OCI-LY3 (cell line): ENCODE results near the gene PTPRJ.

ENCODE experiments used
- H2AFZ ChIP-seq: fragments of 200-600, 300-600 bp; shearing (Covaris generic); 2 replicates; pipeline ENCODE4 v1.6.0; 2014; ENCODE audit warnings: antibody characterized with exemption, low read depth, low read length
- H3K27ac ChIP-seq: fragments of 200-600, 300-600 bp; sonication (generic); 2 replicates; pipeline ENCODE4 v1.5.1; 2014; ENCODE audit warnings: mild to moderate bottlenecking, low read length, moderate library complexity, mixed read lengths
- H3K27me3 ChIP-seq: fragments of 200-600, 300-600 bp; sonication (generic); 2 replicates; pipeline ENCODE4 v1.6.1; 2014; ENCODE audit warnings: low read depth, low read length, mixed read lengths
- H3K36me3 ChIP-seq: fragments of 200-600, 300-600 bp; sonication (generic); replicated peaks from 2 replicates; pipeline ENCODE3; 2014; ENCODE audit warnings: low read depth, low read length, mixed read lengths
- H3K4me1 ChIP-seq: fragments of 300-600, 200-600 bp; sonication (generic); 2 replicates; pipeline ENCODE4 v1.6.1; 2014; ENCODE audit warnings: low read length, mixed read lengths
- H3K4me2 ChIP-seq: fragments of 200-600, 300-600 bp; sonication (generic); 2 replicates; pipeline ENCODE4 v1.6.1; 2014; ENCODE audit warnings: low read length, mixed read lengths
- H3K4me3 ChIP-seq: fragments of 300-600, 200-600 bp; sonication (generic); 2 replicates; pipeline ENCODE4 v1.5.1; 2014; ENCODE audit warnings: antibody characterized with exemption, mild to moderate bottlenecking, low read length, moderate library complexity
- H3K79me2 ChIP-seq: fragments of 300-600, 200-600 bp; shearing (Covaris generic); 2 replicates; pipeline ENCODE4 v1.6.1; 2014; ENCODE audit warnings: mild to moderate bottlenecking, low read length, mixed read lengths
- H3K9ac ChIP-seq: fragments of 300-600, 200-600 bp; shearing (Covaris generic); 2 replicates; pipeline ENCODE4 v1.6.0; 2014; ENCODE audit warnings: mild to moderate bottlenecking, low read length, moderate library complexity
- H3K9me3 ChIP-seq: fragments of 200-600, 300-600 bp; shearing (Covaris generic); 2 replicates; pipeline ENCODE4 v1.6.1; 2014; ENCODE audit warnings: low read length, mixed read lengths; ENCODE audit not compliant: insufficient read depth
- H4K20me1 ChIP-seq: fragments of 200-600, 300-600 bp; sonication (generic); 2 replicates; pipeline ENCODE4 v1.6.1; 2016; ENCODE audit warnings: low read length, mixed read lengths; ENCODE audit not compliant: insufficient read depth
- CTCF ChIP-seq: fragments of 200-600, 300-600 bp; sonication (generic); IDR thresholded peaks from 2 replicates; pipeline ENCODE4 v1.5.1; 2014; ENCODE audit warnings: antibody characterized with exemption, low read length, low read depth
- EZH2phosphoT487 ChIP-seq: fragments of 200-600 bp; shearing (Covaris generic); IDR thresholded peaks from 2 replicates; pipeline ENCODE4 v1.6.1; 2018; ENCODE audit warnings: antibody characterized with exemption, mixed run types, low read depth

PTPRJ gene

GRCh38 chr11:48088682-48089050 is 108.3 kb downstream of the PTPRJ start:
- TF ChIP-seq CTCF (no peak), EZH2phosphoT487 (no peak)
- no peak overlapping the region for H3K4me3 ChIP-seq
- peaks cover 50% of the 10 kb centered on the region for H3K4me1 ChIP-seq
- H3K9ac ChIP-seq: no peak overlapping the region
- H3K9me3 ChIP-seq: no peaks in the 10 kb centered on the region
- no peak overlapping the region for H2AFZ ChIP-seq
- no peak overlapping the region for H3K27ac ChIP-seq
- no peak overlapping the region for H3K4me2 ChIP-seq
- peaks cover 92% of the 10 kb centered on the region for H3K79me2 ChIP-seq
- no peaks in the 10 kb centered on the region for H3K27me3 ChIP-seq
- peaks cover 12% of the 10 kb centered on the region for H3K36me3 ChIP-seq
- peaks cover 93% of the 10 kb centered on the region for H4K20me1 ChIP-seq

GRCh38 chr11:48090174-48090573 is 109.8 kb downstream of the PTPRJ start:
- no peak overlapping the region for H3K4me2 ChIP-seq
- H3K9me3 ChIP-seq: no peaks in the 10 kb centered on the region
- peaks cover 5% of the 10 kb centered on the region for H3K36me3 ChIP-seq
- TF ChIP-seq EZH2phosphoT487 (no peak), CTCF (no peak)
- H3K27me3 ChIP-seq: no peaks in the 10 kb centered on the region
- no peak overlapping the region for H3K4me3 ChIP-seq
- H3K4me1 ChIP-seq: peaks cover 55% of the 10 kb centered on the region
- H3K27ac ChIP-seq: no peak overlapping the region
- H3K79me2 ChIP-seq: peaks cover 93% of the 10 kb centered on the region
- no peak overlapping the region for H3K9ac ChIP-seq
- H4K20me1 ChIP-seq: peaks cover 93% of the 10 kb centered on the region
- H2AFZ ChIP-seq: no peak overlapping the region

- H3K4me2 ChIP-seq: no peak overlapping the region
- H3K27me3 ChIP-seq: no peaks in the 10 kb centered on the region
- H3K4me3 ChIP-seq: no peak overlapping the region
- peaks cover 53% of the 10 kb centered on the region for H3K4me1 ChIP-seq
- H3K36me3 ChIP-seq: peaks cover 3% of the 10 kb centered on the region
- no peak overlapping the region for H3K9ac ChIP-seq
- peaks cover 96% of the 10 kb centered on the region for H3K79me2 ChIP-seq
- no peak overlapping the region for H3K27ac ChIP-seq
- TF ChIP-seq CTCF (no peak), EZH2phosphoT487 (no peak)
- H4K20me1 ChIP-seq: peaks cover 95% of the 10 kb centered on the region
- no peaks in the 10 kb centered on the region for H3K9me3 ChIP-seq
- no peak overlapping the region for H2AFZ ChIP-seq
Measured at GRCh38 chr11:48091426-48092102, 111.2 kb downstream of the PTPRJ start.

GRCh38 chr11:48093323-48093722 is 113.0 kb downstream of the PTPRJ start:
- TF ChIP-seq EZH2phosphoT487 (no peak), CTCF (no peak)
- Histone ChIP-seq H3K4me3 (no peak overlapping the region), H3K27me3 (no peaks in the 10 kb centered on the region), H2AFZ (no peak overlapping the region), H3K27ac (no peak overlapping the region), H3K36me3 (peaks cover 2% of the 10 kb centered on the region), H4K20me1 (peaks cover 95% of the 10 kb centered on the region), H3K4me1 (peaks cover 35% of the 10 kb centered on the region), H3K79me2 (peaks cover 96% of the 10 kb centered on the region), H3K9ac (no peak overlapping the region), H3K9me3 (no peaks in the 10 kb centered on the region), H3K4me2 (peak overlapping the region; percentile 42)
